Measurements from ENCODE around the gene ABCB9.

DNA sequence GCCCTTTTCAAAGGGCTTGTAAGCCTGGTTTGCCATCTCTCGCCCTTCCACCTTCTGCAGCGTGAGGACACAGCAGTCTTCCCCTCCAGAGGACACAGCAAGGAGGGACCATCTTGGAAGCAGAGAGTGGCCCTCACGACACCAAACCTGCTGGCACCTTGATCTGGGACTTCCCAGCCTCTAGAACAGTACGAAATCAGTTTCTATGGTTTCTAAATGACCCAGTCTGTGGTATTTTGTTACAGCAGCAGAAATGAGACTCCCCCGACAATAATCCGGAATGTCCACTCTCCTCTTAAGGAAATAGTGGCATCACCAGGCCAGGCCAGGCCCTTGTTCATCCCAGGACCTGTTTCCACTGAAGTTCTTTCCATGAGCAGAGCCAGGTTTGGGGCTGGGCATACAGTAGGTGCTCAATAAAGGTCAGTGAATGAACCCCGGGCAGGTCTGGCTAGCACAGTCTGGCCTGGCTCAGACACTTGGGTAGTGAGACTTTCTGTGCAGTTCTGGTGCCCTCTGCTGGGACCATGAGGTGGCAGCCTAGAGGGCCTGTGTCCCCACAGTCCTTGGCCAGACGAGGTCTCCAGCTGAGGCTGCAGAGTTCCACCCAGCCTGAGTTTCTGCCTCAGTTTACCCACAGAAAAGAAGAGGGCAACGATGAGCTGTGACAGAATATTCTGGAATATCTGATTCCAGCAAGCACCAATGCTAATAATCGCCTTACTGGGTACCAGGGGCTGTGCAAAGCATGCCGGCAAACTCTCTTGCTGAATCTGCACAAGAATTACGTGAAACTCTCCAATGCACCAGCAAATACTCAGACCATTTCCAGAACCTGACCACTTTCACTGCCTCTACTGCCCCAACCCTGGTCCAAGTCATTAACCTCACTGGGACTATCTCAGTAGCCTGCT lies 14.0 kb downstream of the ABCB9 start:
- TF ChIP-seq, protein P1, sequence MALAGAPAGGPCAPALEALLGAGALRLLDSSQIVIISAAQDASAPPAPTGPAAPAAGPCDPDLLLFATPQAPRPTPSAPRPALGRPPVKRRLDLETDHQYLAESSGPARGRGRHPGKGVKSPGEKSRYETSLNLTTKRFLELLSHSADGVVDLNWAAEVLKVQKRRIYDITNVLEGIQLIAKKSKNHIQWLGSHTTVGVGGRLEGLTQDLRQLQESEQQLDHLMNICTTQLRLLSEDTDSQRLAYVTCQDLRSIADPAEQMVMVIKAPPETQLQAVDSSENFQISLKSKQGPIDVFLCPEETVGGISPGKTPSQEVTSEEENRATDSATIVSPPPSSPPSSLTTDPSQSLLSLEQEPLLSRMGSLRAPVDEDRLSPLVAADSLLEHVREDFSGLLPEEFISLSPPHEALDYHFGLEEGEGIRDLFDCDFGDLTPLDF (CRISPR knock-in tag; IDR thresholded peaks at IDR 0.05), result no peak
- TF ChIP-seq, protein P2, sequence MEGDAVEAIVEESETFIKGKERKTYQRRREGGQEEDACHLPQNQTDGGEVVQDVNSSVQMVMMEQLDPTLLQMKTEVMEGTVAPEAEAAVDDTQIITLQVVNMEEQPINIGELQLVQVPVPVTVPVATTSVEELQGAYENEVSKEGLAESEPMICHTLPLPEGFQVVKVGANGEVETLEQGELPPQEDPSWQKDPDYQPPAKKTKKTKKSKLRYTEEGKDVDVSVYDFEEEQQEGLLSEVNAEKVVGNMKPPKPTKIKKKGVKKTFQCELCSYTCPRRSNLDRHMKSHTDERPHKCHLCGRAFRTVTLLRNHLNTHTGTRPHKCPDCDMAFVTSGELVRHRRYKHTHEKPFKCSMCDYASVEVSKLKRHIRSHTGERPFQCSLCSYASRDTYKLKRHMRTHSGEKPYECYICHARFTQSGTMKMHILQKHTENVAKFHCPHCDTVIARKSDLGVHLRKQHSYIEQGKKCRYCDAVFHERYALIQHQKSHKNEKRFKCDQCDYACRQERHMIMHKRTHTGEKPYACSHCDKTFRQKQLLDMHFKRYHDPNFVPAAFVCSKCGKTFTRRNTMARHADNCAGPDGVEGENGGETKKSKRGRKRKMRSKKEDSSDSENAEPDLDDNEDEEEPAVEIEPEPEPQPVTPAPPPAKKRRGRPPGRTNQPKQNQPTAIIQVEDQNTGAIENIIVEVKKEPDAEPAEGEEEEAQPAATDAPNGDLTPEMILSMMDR (IDR thresholded peaks at IDR 0.05), result peak; percentile 37; the same call in 1 of the 2 replicates
- TF ChIP-seq, protein P3, sequence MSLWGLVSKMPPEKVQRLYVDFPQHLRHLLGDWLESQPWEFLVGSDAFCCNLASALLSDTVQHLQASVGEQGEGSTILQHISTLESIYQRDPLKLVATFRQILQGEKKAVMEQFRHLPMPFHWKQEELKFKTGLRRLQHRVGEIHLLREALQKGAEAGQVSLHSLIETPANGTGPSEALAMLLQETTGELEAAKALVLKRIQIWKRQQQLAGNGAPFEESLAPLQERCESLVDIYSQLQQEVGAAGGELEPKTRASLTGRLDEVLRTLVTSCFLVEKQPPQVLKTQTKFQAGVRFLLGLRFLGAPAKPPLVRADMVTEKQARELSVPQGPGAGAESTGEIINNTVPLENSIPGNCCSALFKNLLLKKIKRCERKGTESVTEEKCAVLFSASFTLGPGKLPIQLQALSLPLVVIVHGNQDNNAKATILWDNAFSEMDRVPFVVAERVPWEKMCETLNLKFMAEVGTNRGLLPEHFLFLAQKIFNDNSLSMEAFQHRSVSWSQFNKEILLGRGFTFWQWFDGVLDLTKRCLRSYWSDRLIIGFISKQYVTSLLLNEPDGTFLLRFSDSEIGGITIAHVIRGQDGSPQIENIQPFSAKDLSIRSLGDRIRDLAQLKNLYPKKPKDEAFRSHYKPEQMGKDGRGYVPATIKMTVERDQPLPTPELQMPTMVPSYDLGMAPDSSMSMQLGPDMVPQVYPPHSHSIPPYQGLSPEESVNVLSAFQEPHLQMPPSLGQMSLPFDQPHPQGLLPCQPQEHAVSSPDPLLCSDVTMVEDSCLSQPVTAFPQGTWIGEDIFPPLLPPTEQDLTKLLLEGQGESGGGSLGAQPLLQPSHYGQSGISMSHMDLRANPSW (CRISPR knock-in tag; conservative IDR thresholded peaks at IDR 0.05; ENCODE audit: low read depth), result no peak
- TF ChIP-seq ZNF396 (CRISPR knock-in tag; IDR thresholded peaks at IDR 0.05; ENCODE audit: borderline replicate concordance) (no peak), SP1 (CRISPR knock-in tag; conservative IDR thresholded peaks at IDR 0.05) (no peak), ZBTB21 (CRISPR knock-in tag; IDR thresholded peaks at IDR 0.05; ENCODE audit: borderline replicate concordance) (no peak), NFYB (CRISPR knock-in tag; conservative IDR thresholded peaks at IDR 0.05; ENCODE audit: low read depth) (no peak), ATF1 (CRISPR knock-in tag; IDR thresholded peaks at IDR 0.05) (no peak), ETV6 (CRISPR knock-in tag; IDR thresholded peaks at IDR 0.05) (no peak), CREB1 (CRISPR knock-in tag; IDR thresholded peaks at IDR 0.05) (no peak)
- TF ChIP-seq, protein P4, sequence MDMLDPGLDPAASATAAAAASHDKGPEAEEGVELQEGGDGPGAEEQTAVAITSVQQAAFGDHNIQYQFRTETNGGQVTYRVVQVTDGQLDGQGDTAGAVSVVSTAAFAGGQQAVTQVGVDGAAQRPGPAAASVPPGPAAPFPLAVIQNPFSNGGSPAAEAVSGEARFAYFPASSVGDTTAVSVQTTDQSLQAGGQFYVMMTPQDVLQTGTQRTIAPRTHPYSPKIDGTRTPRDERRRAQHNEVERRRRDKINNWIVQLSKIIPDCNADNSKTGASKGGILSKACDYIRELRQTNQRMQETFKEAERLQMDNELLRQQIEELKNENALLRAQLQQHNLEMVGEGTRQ (CRISPR knock-in tag; IDR thresholded peaks at IDR 0.05), result no peak
- TF ChIP-seq, protein P5, sequence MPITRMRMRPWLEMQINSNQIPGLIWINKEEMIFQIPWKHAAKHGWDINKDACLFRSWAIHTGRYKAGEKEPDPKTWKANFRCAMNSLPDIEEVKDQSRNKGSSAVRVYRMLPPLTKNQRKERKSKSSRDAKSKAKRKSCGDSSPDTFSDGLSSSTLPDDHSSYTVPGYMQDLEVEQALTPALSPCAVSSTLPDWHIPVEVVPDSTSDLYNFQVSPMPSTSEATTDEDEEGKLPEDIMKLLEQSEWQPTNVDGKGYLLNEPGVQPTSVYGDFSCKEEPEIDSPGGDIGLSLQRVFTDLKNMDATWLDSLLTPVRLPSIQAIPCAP (CRISPR knock-in tag; IDR thresholded peaks at IDR 0.05), result no peak
- TF ChIP-seq, protein P6, sequence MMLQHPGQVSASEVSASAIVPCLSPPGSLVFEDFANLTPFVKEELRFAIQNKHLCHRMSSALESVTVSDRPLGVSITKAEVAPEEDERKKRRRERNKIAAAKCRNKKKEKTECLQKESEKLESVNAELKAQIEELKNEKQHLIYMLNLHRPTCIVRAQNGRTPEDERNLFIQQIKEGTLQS (CRISPR knock-in tag; conservative IDR thresholded peaks at IDR 0.05), result no peak
- TF ChIP-seq, protein P7, sequence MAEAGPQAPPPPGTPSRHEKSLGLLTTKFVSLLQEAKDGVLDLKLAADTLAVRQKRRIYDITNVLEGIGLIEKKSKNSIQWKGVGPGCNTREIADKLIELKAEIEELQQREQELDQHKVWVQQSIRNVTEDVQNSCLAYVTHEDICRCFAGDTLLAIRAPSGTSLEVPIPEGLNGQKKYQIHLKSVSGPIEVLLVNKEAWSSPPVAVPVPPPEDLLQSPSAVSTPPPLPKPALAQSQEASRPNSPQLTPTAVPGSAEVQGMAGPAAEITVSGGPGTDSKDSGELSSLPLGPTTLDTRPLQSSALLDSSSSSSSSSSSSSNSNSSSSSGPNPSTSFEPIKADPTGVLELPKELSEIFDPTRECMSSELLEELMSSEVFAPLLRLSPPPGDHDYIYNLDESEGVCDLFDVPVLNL (CRISPR knock-in tag; IDR thresholded peaks at IDR 0.05; ENCODE audit: borderline replicate concordance, low read depth), result no peak
